Heart left ventricle (tissue), 16 donors: Measurements from ENCODE around the gene APOD. TPM values are rescaled to one million over a fixed set of nuclear protein-coding genes. Genes with fewer than 3 reads are reported as not detected.
"Not testable (repeated sequence)": the region's sequence is repeated elsewhere in the genome, so short reads cannot be mapped to it uniquely, and the experiment has no call there.

ENCODE experiments used
- ATAC-seq, 4 donors: fragments of 200-7000 bp; cut with Tn5 transposase; one replicate each; pipeline ENCODE4 v1.9.1; 2020 to 2022; ENCODE audit warnings: moderate library complexity in 4 of 4, mild to moderate bottlenecking in 3 of 4, moderate number of reproducible peaks in 1 of 4
- DNase-seq, 5 donors: peaks; one replicate each; pipeline ENCODE4 v3.0.0-alpha.2; 2020
- H3K27ac ChIP-seq, 12 donors: fragments of 200-600 bp; sonication (generic) in 4 of 12; one replicate each; pipeline versions ENCODE4 v1.5.0 to v1.8.0; 2016 to 2022; ENCODE audit warnings: mild to moderate bottlenecking in 2 of 12
- H3K27me3 ChIP-seq, 9 donors: fragments of 200-600 bp; sonication (generic) in 2 of 9; one replicate each; pipeline versions ENCODE4 v1.5.1 to v1.8.0; 2016 to 2022; ENCODE audit warnings: mild to moderate bottlenecking in 3 of 9
- H3K36me3 ChIP-seq, 9 donors: fragments of 200-600 bp; sonication (generic) in 2 of 9; one replicate each; pipeline versions ENCODE4 v1.5.0 to v1.8.0; 2018 to 2022; ENCODE audit warnings: mild to moderate bottlenecking in 2 of 9
- H3K4me1 ChIP-seq, 12 donors: fragments of 200-600 bp; sonication (generic) in 4 of 12; one replicate each; pipeline versions ENCODE4 v1.5.0 to v1.8.0; 2016 to 2022; ENCODE audit warnings: mild to moderate bottlenecking in 3 of 12
- H3K4me3 ChIP-seq, 12 donors: fragments of 200-600 bp; sonication (generic) in 4 of 12; one replicate each; pipeline versions ENCODE4 v1.5.0 to v1.8.0; 2017 to 2022; ENCODE audit warnings: mild to moderate bottlenecking in 9 of 12, moderate library complexity in 4 of 12
- H3K9me3 ChIP-seq, 12 donors: fragments of 200-600 bp; sonication (generic) in 4 of 12; one replicate each; pipeline versions ENCODE4 v1.5.0 to v1.8.0; 2016 to 2022; ENCODE audit warnings: mild to moderate bottlenecking in 1 of 12
- POLR2A ChIP-seq, 2 donors: fragments of 450-650 bp; IDR thresholded peaks; one replicate each; pipeline ENCODE4 v1.6.1; 2017; ENCODE audit warnings: antibody characterized with exemption in 2 of 2, mild to moderate bottlenecking in 2 of 2, moderate library complexity in 2 of 2
- WGBS, 4 donors: extraction: QIAGEN DNeasy Blood & Tissue Kit in 2 of 4; methylation state at CpG; one replicate each; pipeline versions ENCODE4 v1.1.5 to v1.1.7; 2013 to 2018; 5-methylcytosine and 5-hydroxymethylcytosine counted together
- intact Hi-C, 10 donors: fragments of 100-400 bp; cut with DNase I; formaldehyde crosslinking; loops; one replicate each; pipeline versions ENCODE4 v1.11.1 to v1.14.2; 2022
- polyA plus RNA-seq, 2 donors: library from polyadenylated mRNA; stranded (reverse); fragments of 200-250 nt; gene quantifications; one replicate each; pipeline ENCODE4 v1.2.3, GENCODE V29; 2013
- total RNA-seq, 9 donors: library from RNA; depleted of rRNA in 2 of 9; stranded (reverse); fragments of >200 nt in 2 of 9; fragmentation: NEBNext Ultra II Directional in 3 of 9; extraction: Animal tissue kit (Norgen Biotek cat#: 25700) in 3 of 9; gene quantifications; one replicate each; pipeline versions ENCODE4 v1.1.0 to v1.2.4, GENCODE V29; 2016 to 2023
- TF ChIP-seq, protein P1 (sequence below), 12 donors: fragments of 200-600 bp; sonication (generic) in 4 of 12; IDR thresholded peaks; one replicate each; pipeline versions ENCODE4 v1.5.0 to v1.8.0; 2018 to 2022; ENCODE audit warnings: antibody characterized with exemption in 12 of 12, mild to moderate bottlenecking in 5 of 12
- donor health status: ischemic (EF 13 %, LVEDD 7.1; RV severe dilation, severe dysfunction).
- donor health status: healthy with polysubstance abuse.
- donor health status: DM: no; HTN: yes; CAD: no.
- donor health status: DM: no; HTN: no; CAD: no.
- donor health status: ischemic (EF 25% LVEDD 6.9; RV normal size, moderate dysfunction).
- donor health status: ischemic (EF 25% LVEDD 5.7; RV mildly dilated, moderate dysfunction).
- donor health status: healthy.
- donor health status: DM: yes; HTN: yes; CAD: no.
- donor health status: ischemic (EF 35%, LVEDD 5.7; RV mildly dilated, moderate dysfunction).
- donor health status: nonischemic (EF 11% LVEDD 7.7; RV severe dilation, severe dysfunction).
- donor health status: DM: yes; HTN: yes; CAD: no.
- donor health status: PGD.
- donor health status: ischemic (EF 29% LVEDD 5.4; RV normal size, mild dysfunction).
- donor health status: nonischemic (EF 23%, LVEDD 6.1; RV moderate dilation, normal function).

Gene APOD
- total and polyA plus RNA-seq, 11 donors: 101 to 1,096 (median 214) TPM

DNA sequence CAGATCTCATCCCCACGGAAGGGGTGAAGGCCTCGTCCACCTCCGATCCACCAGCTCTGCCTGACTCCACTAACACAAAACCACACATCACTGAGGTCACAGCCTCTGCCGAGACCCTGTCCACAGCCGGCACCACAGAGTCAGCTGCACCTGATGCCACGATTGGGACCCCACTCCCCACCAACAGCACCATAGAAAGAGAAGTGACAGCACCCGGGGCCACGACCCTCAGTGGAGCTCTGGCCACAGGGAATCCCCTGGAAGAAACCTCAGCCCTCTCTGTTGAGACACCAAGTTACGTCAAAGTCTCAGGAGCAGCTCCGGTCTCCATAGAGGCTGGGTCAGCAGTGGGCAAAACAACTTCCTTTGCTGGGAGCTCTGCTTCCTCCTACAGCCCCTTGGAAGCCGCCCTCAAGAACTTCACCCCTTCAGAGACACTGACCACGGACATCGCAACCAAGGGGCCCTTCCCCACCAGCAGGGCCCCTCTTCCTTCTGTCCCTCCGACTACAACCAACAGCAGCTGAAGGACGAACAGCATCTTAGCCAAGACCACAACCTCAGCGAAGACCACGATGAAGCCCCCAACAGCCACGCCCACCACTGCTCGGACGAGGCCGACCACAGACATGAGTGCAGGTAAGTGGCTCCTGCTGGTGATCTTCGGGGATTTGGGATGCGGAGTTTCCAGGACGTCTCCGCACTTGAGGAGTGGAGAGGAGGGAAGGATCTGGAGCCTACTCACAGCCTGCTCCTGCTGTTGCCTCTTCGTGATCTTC is 36.0 kb upstream of the APOD start:
- not testable (repeated sequence) for H3K36me3 ChIP-seq, H3K27ac ChIP-seq, H3K27me3 ChIP-seq, H3K9me3 ChIP-seq, ATAC-seq, H3K4me1 ChIP-seq, H3K4me3 ChIP-seq
- 84 to 94% (median 87%) methylated on average over 23 to 26 of the region's 26 CpGs for WGBS, 4 donors
- intact Hi-C loops: loop anchor here in 7 of 10 donors (5.0 to 10.0 kb wide), 5 partner anchors 98 to 235 kb away; partner anchors contain the start of gene MUC20 (in 3 of the 7)
- DNase-seq: peak in 2 of 5 donors; percentile 21 to 64

DNA sequence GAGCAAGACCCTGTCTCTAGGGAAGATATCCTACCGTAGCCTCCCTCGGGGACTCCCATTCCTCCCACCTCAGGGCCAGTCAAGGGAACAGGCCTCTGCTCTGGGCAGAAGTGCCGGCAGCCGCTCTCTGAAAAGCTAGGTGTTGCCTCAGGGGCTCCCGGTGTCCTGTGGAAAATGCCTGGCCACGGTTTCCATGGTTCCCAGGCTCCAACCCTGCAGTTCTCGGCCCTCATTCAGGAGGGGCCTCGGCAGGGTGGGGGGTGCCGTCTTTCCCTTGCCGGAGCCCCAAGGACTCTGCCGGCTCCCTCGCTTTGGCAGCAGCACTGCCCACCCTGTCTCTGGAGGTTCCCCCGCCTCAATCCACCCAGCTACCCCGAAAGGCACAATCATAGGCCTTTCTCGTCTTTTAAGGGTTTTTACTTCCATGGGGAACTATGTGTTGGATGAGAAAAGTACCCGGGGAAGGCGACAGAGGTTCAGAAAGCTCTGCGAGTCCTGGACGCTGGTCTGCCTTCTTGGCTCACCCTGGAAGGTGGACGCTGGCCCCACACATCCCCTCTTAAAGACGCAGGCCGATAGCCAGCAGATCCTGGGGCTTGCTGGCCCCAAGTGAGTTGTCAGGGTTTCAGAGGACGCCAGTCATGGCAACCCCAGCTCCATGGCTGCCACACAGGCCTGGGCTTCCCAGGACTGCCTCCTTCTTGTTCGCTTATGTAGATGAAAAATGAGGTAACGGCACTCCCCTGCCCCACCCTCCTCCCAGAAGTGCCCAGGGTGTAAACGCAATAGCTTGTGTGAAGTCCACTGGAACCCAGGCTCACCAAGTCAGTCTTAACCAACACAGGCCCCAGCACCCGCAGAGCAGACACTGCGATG is 34.3 kb upstream of the APOD start:
- H3K36me3 ChIP-seq, H3K9me3 ChIP-seq, H3K27ac ChIP-seq, H3K4me3 ChIP-seq, H3K27me3 ChIP-seq, H3K4me1 ChIP-seq: not testable (repeated sequence)
- peak in 3 of 4 donors; percentile 9 to 41 (median 29) for ATAC-seq
- DNase-seq: peak in 1 of 5 donors; percentile 68
- intact Hi-C loops: loop anchor here in 4 of 10 donors (5.0 to 10.0 kb wide), 3 partner anchors 99 to 107 kb away; partner anchors contain the start of gene MUC20 (in 3 of the 4)
- WGBS, 4 donors: 79 to 93% (median 81%) methylated on average over 13 to 24 of the region's 28 CpGs

DNA sequence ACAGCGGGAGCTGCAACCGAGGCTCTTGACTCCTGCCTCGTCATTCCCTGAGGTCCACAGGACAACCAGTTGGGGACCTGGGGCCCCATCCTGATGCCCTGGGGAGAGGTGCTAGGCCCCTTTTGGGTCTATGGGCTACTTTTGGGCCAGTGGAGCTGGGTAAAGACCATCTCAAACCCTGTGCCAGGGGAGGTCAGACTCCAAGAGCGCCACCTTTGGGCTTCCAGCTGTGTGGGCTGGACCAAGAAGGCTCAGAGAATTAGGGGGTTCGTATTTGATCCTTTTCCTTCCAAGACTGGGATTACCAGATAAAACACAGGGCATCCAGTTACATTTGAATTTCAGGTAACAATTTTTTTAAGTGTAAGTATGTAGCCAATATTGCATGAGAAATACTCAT is 33.4 kb upstream of the APOD start:
- H3K4me3 ChIP-seq, H3K36me3 ChIP-seq, H3K27me3 ChIP-seq, H3K4me1 ChIP-seq, DNase-seq, H3K27ac ChIP-seq, H3K9me3 ChIP-seq: not testable (repeated sequence)
- WGBS, 4 donors: 71 to 95% (median 80%) methylated on average over 3 to 5 of the region's 5 CpGs
- peak in 1 of 4 donors; percentile 7 for ATAC-seq
- intact Hi-C loops: loop anchor here in 4 of 10 donors (5.0 to 10.0 kb wide), 3 partner anchors 100 to 108 kb away; partner anchors contain the start of gene MUC20 (in 3 of the 4)

DNA sequence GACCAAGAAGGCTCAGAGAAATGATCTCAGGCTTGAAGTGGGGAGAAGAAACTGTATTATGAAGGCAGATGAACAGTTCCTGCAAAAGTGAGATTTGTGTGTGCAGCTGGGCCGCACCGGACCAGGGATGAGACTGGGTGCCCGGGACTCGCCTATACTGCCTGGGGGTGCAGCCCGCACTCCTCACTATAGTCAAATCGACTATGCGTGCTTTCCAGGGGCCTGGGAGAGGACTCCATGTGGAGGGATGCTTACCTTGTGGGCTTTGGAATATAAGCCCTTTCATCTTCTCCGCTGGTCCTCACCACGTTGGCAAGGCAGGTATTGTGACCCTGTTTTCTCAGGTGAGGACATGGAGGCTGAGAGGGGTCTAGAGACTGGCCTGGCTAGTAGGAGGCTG is 32.9 kb upstream of the APOD start:
- Histone ChIP-seq H3K9me3 (no peaks in the 10 kb centered on the region), H3K36me3 (no peaks in the 10 kb centered on the region), H3K27ac (no peak overlapping the region), H3K4me1 (peaks cover 0 to 8% (median 0%) of the 10 kb centered on the region in 12 donors), H3K27me3 (no peaks in the 10 kb centered on the region), H3K4me3 (no peak overlapping the region)
- TF ChIP-seq, protein P1, sequence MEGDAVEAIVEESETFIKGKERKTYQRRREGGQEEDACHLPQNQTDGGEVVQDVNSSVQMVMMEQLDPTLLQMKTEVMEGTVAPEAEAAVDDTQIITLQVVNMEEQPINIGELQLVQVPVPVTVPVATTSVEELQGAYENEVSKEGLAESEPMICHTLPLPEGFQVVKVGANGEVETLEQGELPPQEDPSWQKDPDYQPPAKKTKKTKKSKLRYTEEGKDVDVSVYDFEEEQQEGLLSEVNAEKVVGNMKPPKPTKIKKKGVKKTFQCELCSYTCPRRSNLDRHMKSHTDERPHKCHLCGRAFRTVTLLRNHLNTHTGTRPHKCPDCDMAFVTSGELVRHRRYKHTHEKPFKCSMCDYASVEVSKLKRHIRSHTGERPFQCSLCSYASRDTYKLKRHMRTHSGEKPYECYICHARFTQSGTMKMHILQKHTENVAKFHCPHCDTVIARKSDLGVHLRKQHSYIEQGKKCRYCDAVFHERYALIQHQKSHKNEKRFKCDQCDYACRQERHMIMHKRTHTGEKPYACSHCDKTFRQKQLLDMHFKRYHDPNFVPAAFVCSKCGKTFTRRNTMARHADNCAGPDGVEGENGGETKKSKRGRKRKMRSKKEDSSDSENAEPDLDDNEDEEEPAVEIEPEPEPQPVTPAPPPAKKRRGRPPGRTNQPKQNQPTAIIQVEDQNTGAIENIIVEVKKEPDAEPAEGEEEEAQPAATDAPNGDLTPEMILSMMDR (IDR thresholded peaks at IDR 0.05): no peak
- TF ChIP-seq POLR2A (IDR thresholded peaks at IDR 0.05): no peak
- ATAC-seq (peak in 2 of 4 donors; percentile 13 to 27), DNase-seq (no peak)
- WGBS, 4 donors: 75 to 97% (median 85%) methylated on average over 7 to 9 of the region's 9 CpGs
- intact Hi-C loops: loop anchor here in 4 of 10 donors (5.0 to 10.0 kb wide), 3 partner anchors 101 to 108 kb away; partner anchors contain the start of gene MUC20 (in 3 of the 4)

DNA sequence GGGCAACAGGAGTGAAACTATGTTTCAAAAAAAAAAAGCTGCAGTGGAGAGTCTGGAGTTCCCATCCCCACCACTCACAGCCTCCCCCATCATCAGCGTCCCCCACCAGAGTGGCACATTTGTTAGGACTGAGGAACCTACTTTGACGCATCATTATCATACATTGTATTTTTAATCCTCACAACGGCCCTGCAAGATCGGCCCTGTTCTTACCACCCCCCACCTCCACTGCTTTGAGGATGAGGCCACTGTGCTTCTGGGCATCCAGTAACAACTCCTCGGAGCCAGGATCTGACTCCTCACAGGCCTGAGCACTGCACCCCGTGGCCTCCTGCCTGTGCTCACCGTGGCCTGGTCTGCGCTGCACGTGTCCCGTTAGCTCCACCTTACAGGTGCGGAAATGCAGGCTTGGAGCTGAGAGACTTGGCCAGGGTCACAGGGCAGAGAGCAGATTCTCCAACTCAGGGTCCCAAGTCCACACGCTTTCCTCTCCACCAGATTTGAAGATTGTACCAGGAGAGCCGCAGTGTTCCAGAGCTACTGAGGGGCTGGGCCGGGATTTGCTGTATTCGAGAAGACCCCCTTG is 32.3 kb upstream of the APOD start:
- intact Hi-C loops: loop anchor here in 5 of 10 donors (2.0 to 10.0 kb wide), 4 partner anchors 101 to 109 kb away; partner anchors contain the start of gene MUC20 (in 4 of the 5)
- H3K36me3 ChIP-seq, ATAC-seq, H3K4me3 ChIP-seq, H3K27ac ChIP-seq, H3K9me3 ChIP-seq, DNase-seq, H3K27me3 ChIP-seq: not testable (repeated sequence)
- 80 to 89% (median 87%) methylated on average over 5 to 10 of the region's 15 CpGs for WGBS, 4 donors
- peaks cover 0 to 14% (median 0%) of the 10 kb centered on the region in 12 donors for H3K4me1 ChIP-seq

DNA sequence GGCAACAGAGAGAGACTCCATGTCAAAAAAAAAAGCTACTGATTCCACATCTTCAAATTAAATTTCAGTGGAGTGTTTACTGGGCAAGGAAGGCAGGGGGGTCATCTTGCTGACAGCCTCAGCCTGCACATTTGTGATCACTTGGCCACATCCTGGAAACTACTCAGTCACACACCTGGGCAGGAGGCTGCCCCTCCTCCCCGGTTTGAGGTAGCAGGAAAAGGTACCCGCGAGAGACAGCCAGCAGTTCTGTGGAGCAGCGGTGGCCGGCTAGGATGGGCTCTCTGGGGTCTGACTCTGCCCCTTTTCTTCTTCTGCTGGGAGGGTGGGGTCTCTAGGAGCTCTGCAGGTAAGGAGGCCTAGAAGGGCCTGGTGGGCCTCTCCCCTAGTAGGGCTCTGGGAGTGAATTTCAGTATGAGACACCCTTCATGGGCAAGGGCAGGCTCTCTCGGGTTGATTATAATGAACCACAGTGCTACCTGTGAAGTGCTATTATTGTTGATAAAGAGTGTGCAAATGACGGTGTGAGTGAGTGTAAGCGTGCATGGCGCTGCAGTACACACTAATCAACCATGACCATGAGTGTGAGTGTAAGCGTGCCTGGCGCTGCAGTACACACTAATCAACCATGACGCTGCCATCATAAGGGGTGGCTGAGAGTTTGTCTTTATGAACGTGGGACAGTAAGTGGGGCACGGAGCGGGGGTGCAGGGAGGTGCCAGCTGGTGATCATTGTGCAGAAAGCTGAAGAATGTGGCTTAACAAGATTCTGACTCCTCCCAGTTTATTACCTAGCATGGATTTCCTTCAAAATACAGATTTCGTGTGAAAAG is 31.1 kb upstream of the APOD start:
- DNase-seq, ATAC-seq, H3K4me3 ChIP-seq, H3K27ac ChIP-seq, H3K36me3 ChIP-seq, H3K27me3 ChIP-seq, H3K9me3 ChIP-seq: not testable (repeated sequence)
- peaks cover 0 to 17% (median 0%) of the 10 kb centered on the region in 12 donors for H3K4me1 ChIP-seq
- WGBS, 4 donors: 87 to 93% (median 89%) methylated on average over 11 to 16 of the region's 16 CpGs
- intact Hi-C loops: loop anchor here in 7 of 10 donors (2.0 to 10.0 kb wide), 4 partner anchors 102 to 110 kb away; partner anchors contain the start of gene MUC20 (in 6 of the 7)
